GM12891 (cell line): ENCODE results near the gene CMSS1.
A peak's percentile ranks its signal among the peaks of the same experiment; 100 is the strongest.

ENCODE experiments used
- DNase-seq: peaks from one replicate; pipeline ENCODE4 v3.0.0; 2011; ENCODE audit warnings: low spot score; ENCODE audit not compliant: insufficient read length
- FAIRE-seq: peaks from 2 replicates; lab custom pipeline; 2011; peaks lifted over from hg19 to GRCh38; lab: Jason Lieb, UNC
- PAX5 ChIP-seq: IDR thresholded peaks from 2 replicates; pipeline ENCODE4 v1.6.1; 2011; ENCODE audit warnings: low read length, moderate library complexity, mild to moderate bottlenecking; ENCODE audit not compliant: insufficient read depth, severe bottlenecking
- POLR2A ChIP-seq: IDR thresholded peaks from 2 replicates; pipeline ENCODE4 v1.6.1; 2011; ENCODE audit warnings: low read depth, low read length, control low read depth
- POLR2AphosphoS5 ChIP-seq: IDR thresholded peaks from 2 replicates; pipeline ENCODE4 v1.6.1; 2011; ENCODE audit warnings: low read depth, low read length, control low read depth
- POU2F2 ChIP-seq: IDR thresholded peaks from 2 replicates; pipeline ENCODE4 v1.6.1; 2011; ENCODE audit warnings: low read depth, mild to moderate bottlenecking, control low read depth, low read length, moderate library complexity
- SPI1 ChIP-seq: IDR thresholded peaks from 2 replicates; pipeline ENCODE4 v1.6.1; 2011; ENCODE audit warnings: low read depth, low read length, control low read depth
- TAF1 ChIP-seq: IDR thresholded peaks from 2 replicates; pipeline ENCODE4 v1.6.1; 2011; ENCODE audit warnings: low read depth, low read length, control low read depth

The CMSS1 gene

GRCh38 chr3:99950921-99951320 lies 133.3 kb downstream of the CMSS1 start:
- DNase-seq (no peak), FAIRE-seq (peak; percentile 38)
- TF ChIP-seq PAX5 (no peak), POLR2A (no peak), POU2F2 (no peak), POLR2AphosphoS5 (no peak), TAF1 (no peak), SPI1 (no peak)

- DNase-seq (no peak), FAIRE-seq (no peak)
- no peak for TF ChIP-seq SPI1
- no peak for TF ChIP-seq TAF1
- no peak for TF ChIP-seq POU2F2
- no peak for TF ChIP-seq POLR2A
- TF ChIP-seq POLR2AphosphoS5, result no peak
- no peak for TF ChIP-seq PAX5
These were observed 134.0 kb downstream of the CMSS1 start for GRCh38 chr3:99951701-99952100.

- no peak for TF ChIP-seq SPI1
- TF ChIP-seq POLR2A, result no peak
- TF ChIP-seq POU2F2, result no peak
- FAIRE-seq (no peak), DNase-seq (no peak)
These were observed 134.6 kb downstream of the CMSS1 start for GRCh38 chr3:99952306-99952705.

- peak; percentile 62 for FAIRE-seq
- DNase-seq, result no peak
These were observed 135.9 kb downstream of the CMSS1 start for GRCh38 chr3:99953596-99953995.

GRCh38 chr3:99954914-99955644 lies 137.4 kb downstream of the CMSS1 start:
- no peak for TF ChIP-seq POLR2A
- TF ChIP-seq POU2F2, result no peak
- no peak for TF ChIP-seq TAF1
- no peak for TF ChIP-seq POLR2AphosphoS5
- no peak for TF ChIP-seq SPI1
- no peak for TF ChIP-seq PAX5
- DNase-seq, result no peak
- no peak for FAIRE-seq

More at GRCh38 chr3:99953596-99953995, 135.9 kb downstream of the CMSS1 start:
- TF ChIP-seq TAF1, result no peak
- no peak for TF ChIP-seq POLR2A
- no peak for TF ChIP-seq POU2F2

GRCh38 chr3:99955773-99956562 lies 138.3 kb downstream of the CMSS1 start:
- TF ChIP-seq POU2F2 (no peak), SPI1 (no peak), POLR2A (no peak), PAX5 (no peak), TAF1 (no peak), POLR2AphosphoS5 (no peak)
- FAIRE-seq, result no peak
- no peak for DNase-seq

GRCh38 chr3:99957151-99957796 lies 139.6 kb downstream of the CMSS1 start:
- DNase-seq (no peak), FAIRE-seq (no peak)
- peak; percentile 42; the same call in 1 of the 2 replicates for TF ChIP-seq SPI1
- TF ChIP-seq TAF1, result no peak

- no peak for TF ChIP-seq TAF1
- TF ChIP-seq POLR2A, result no peak
- TF ChIP-seq POU2F2, result no peak
- TF ChIP-seq PAX5, result no peak
- TF ChIP-seq POLR2AphosphoS5, result no peak
- no peak for TF ChIP-seq SPI1
- no peak for FAIRE-seq
- no peak for DNase-seq
These were observed 140.7 kb downstream of the CMSS1 start for GRCh38 chr3:99958222-99958912.

GRCh38 chr3:99960123-99960878 lies 142.6 kb downstream of the CMSS1 start:
- TF ChIP-seq POLR2A (no peak), PAX5 (no peak), TAF1 (no peak), POU2F2 (no peak), POLR2AphosphoS5 (no peak), SPI1 (no peak)
- FAIRE-seq (no peak), DNase-seq (no peak)
